ENCODE results near the gene SLX4. TPM values are rescaled to one million over a fixed set of nuclear protein-coding genes. Genes with fewer than 3 reads are reported as not detected.
A peak's percentile ranks its signal among the peaks of the same experiment; 100 is the strongest.

SLX4 gene
- total RNA-seq, 1 donor from 2014 or later, result 1.3 TPM

- H3K27me3 ChIP-seq (ENCODE audit: control insufficient read depth, insufficient read depth, low read length), result no peaks in the 10 kb centered on the region
These were observed 27.9 kb downstream of the SLX4 start for GRCh38 chr16:3583303-3584038.

GRCh38 chr16:3582276-3583165, 28.9 kb downstream of the SLX4 start:
- FAIRE-seq, result no peak
- Histone ChIP-seq H3K36me3 (ENCODE audit: control insufficient read depth, insufficient read depth, low read length) (no peaks in the 10 kb centered on the region), H3K27me3 (ENCODE audit: control insufficient read depth, insufficient read depth, low read length) (no peaks in the 10 kb centered on the region), H3K4me3 (ENCODE audit: low read depth, low read length) (no peak overlapping the region)
- DNase-seq (ENCODE audit: low read depth), result no peak
- no peak for TF ChIP-seq CTCF (IDR thresholded peaks at IDR 0.05; ENCODE audit: insufficient read depth, low read length, severe bottlenecking)

More at GRCh38 chr16:3583303-3584038, 27.9 kb downstream of the SLX4 start:
- Histone ChIP-seq H3K36me3 (ENCODE audit: control insufficient read depth, insufficient read depth, low read length) (no peaks in the 10 kb centered on the region), H3K4me3 (ENCODE audit: low read depth, low read length) (no peak overlapping the region)
- TF ChIP-seq CTCF (IDR thresholded peaks at IDR 0.05; ENCODE audit: insufficient read depth, low read length, severe bottlenecking), result no peak
- FAIRE-seq (peak; percentile 13), DNase-seq (ENCODE audit: low read depth) (no peak)

- H3K27me3 ChIP-seq (ENCODE audit: control insufficient read depth, insufficient read depth, low read length), result no peaks in the 10 kb centered on the region
- no peak for TF ChIP-seq CTCF (IDR thresholded peaks at IDR 0.05; ENCODE audit: insufficient read depth, low read length, severe bottlenecking)
- no peak for DNase-seq (ENCODE audit: low read depth)
- no peak overlapping the region for H3K4me3 ChIP-seq (ENCODE audit: low read depth, low read length)
- H3K36me3 ChIP-seq (ENCODE audit: control insufficient read depth, insufficient read depth, low read length), result no peaks in the 10 kb centered on the region
- no peak for FAIRE-seq
These were observed 30.0 kb downstream of the SLX4 start for GRCh38 chr16:3581392-3581791.

- Histone ChIP-seq H3K27me3 (ENCODE audit: control insufficient read depth, insufficient read depth, low read length) (no peaks in the 10 kb centered on the region), H3K36me3 (ENCODE audit: control insufficient read depth, insufficient read depth, low read length) (no peaks in the 10 kb centered on the region), H3K4me3 (ENCODE audit: low read depth, low read length) (no peak overlapping the region)
- FAIRE-seq, result no peak
- TF ChIP-seq CTCF (IDR thresholded peaks at IDR 0.05; ENCODE audit: insufficient read depth, low read length, severe bottlenecking), result no peak
- peak; percentile 47 for DNase-seq (ENCODE audit: low read depth)
These were observed 30.7 kb downstream of the SLX4 start for GRCh38 chr16:3580686-3581085.

DNA sequence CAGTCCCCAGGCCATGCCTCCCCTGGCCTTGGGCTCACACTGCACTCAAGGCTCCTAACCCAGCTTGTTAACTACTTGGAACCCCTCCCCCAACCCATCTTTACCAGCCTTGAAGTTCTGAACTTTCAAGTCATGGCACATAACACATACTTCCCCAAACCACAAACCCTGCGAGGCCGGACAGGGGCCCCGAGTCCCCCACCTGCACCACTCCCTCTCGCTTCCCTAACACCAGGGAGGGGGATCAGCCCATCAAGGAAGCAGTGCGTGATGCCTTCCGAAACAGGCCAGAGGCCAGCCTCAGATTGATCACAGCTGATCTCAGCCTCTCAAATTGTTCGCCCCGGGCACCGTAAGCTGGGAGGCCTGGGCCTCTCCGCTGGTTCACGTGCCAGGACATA, 31.2 kb downstream of the SLX4 start:
- Histone ChIP-seq H3K36me3 (ENCODE audit: control insufficient read depth, insufficient read depth, low read length) (no peaks in the 10 kb centered on the region), H3K27me3 (ENCODE audit: control insufficient read depth, insufficient read depth, low read length) (no peaks in the 10 kb centered on the region), H3K4me3 (ENCODE audit: low read depth, low read length) (no peak overlapping the region)
- TF ChIP-seq CTCF (IDR thresholded peaks at IDR 0.05; ENCODE audit: insufficient read depth, low read length, severe bottlenecking), result no peak
- no peak for FAIRE-seq
- peak; percentile 25 for DNase-seq (ENCODE audit: low read depth)
